ENCODE results near the gene TRAPPC14.
A peak's percentile ranks its signal among the peaks of the same experiment; 100 is the strongest.

Gene TRAPPC14

GRCh38 chr7:100119072-100119969 lies 39.2 kb downstream of the TRAPPC14 start, which contains the start of the genes CNPY4 and TAF6:
Gene CNPY4, plus strand, starts transcription at chr7:100119634. Its CDS starts 111 bp downstream, at chr7:100119745.
Gene TAF6, minus strand, starts transcription at chr7:100119358. Its CDS starts 5,149 bp downstream, at chr7:100114209.
- H3K4me3 ChIP-seq (ENCODE audit: low read depth, low read length), result peak within 1 kb of the TSS; percentile 69
- TF ChIP-seq, protein P1, sequence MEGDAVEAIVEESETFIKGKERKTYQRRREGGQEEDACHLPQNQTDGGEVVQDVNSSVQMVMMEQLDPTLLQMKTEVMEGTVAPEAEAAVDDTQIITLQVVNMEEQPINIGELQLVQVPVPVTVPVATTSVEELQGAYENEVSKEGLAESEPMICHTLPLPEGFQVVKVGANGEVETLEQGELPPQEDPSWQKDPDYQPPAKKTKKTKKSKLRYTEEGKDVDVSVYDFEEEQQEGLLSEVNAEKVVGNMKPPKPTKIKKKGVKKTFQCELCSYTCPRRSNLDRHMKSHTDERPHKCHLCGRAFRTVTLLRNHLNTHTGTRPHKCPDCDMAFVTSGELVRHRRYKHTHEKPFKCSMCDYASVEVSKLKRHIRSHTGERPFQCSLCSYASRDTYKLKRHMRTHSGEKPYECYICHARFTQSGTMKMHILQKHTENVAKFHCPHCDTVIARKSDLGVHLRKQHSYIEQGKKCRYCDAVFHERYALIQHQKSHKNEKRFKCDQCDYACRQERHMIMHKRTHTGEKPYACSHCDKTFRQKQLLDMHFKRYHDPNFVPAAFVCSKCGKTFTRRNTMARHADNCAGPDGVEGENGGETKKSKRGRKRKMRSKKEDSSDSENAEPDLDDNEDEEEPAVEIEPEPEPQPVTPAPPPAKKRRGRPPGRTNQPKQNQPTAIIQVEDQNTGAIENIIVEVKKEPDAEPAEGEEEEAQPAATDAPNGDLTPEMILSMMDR (IDR thresholded peaks at IDR 0.05; ENCODE audit: borderline replicate concordance, insufficient read depth, low read depth, low read length), result no peak

- peak overlapping the region; percentile 67 for H3K4me3 ChIP-seq (ENCODE audit: low read depth, low read length)
- TF ChIP-seq, protein P1 (IDR thresholded peaks at IDR 0.05; ENCODE audit: borderline replicate concordance, insufficient read depth, low read depth, low read length), result no peak
Observed at GRCh38 chr7:100118388-100119071, 40.0 kb downstream of the TRAPPC14 start.

DNA sequence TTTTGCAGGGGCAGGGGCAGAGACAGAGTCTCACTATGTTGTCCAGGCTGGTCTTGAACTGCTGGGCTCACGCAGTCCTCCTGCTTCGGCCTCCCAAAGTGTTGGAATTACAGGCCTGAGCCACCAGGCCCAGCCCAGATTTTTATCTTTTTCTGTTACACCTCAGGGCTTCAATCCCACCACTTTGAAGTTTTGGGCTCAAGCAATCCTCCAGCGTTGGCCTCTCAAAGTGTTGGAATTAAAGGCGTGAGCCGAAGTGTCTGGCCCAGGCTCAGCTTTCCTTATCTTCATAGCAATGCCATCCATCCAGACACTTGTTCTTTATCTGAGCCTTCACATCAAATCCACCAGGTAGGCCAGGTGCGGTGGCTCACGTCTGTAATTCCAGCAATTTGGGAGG lies 43.5 kb downstream of the TRAPPC14 start:
- TF ChIP-seq, protein P1 (IDR thresholded peaks at IDR 0.05; ENCODE audit: borderline replicate concordance, insufficient read depth, low read depth, low read length), result no peak
- no peak overlapping the region for H3K4me3 ChIP-seq (ENCODE audit: low read depth, low read length)

DNA sequence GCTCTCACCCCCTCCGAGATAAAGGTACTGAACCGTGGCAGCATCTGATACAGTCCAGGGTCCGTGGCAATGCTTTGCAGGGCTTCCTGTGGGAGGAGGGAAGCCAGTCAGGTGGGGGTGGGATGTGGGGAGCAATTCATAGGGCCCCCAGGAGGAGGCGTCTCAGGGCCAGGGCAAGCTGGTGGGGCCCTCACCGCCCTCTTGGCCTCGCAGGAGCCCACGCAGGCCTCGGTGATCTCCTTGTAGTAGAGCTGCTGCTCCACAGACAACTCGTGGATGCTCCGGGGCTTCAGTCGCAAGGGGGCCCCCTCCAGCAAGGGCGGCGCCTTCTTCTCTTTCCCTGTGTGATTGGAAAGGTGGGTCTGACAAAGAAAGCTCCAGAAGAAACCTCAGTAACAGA lies 46.6 kb downstream of the TRAPPC14 start:
- TF ChIP-seq, protein P1 (IDR thresholded peaks at IDR 0.05; ENCODE audit: borderline replicate concordance, insufficient read depth, low read depth, low read length), result no peak
- no peak overlapping the region for H3K4me3 ChIP-seq (ENCODE audit: low read depth, low read length)

GRCh38 chr7:100111156-100111555 lies 47.4 kb downstream of the TRAPPC14 start:
- TF ChIP-seq, protein P1 (IDR thresholded peaks at IDR 0.05; ENCODE audit: borderline replicate concordance, insufficient read depth, low read depth, low read length), result no peak
- H3K4me3 ChIP-seq (ENCODE audit: low read depth, low read length), result no peak overlapping the region

DNA sequence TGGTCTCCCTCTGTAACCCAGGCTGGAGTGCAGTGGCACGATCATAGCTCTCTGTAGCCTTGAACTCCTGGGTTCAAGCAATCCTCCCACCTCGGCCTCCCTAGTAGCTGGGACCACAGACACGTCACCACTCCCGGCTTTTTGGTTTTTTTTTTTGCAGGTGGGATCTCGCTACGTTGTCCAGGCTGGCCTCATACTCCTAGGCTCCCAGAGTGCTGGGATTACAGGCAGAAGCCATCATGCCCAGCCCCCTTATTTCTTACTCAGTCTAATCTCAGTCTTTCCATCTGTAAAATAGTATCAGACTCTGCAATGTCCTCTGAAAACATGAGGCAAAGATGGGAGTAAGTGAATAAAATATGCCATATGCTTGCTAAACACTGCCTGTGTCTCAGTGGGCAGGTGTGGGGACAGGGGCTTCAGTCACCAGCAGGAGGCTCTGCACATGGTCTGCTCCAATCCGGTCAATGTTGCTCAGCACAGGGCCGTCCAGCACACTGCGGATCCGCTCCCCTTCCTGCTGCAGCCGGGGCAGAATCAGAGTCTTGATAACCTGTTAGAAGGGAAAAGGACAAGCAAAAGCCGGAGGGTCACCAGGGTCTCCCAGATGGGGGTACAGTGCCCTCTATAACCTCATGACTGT lies 48.9 kb downstream of the TRAPPC14 start:
- TF ChIP-seq, protein P1 (IDR thresholded peaks at IDR 0.05; ENCODE audit: borderline replicate concordance, insufficient read depth, low read depth, low read length), result no peak
- no peak overlapping the region for H3K4me3 ChIP-seq (ENCODE audit: low read depth, low read length)
